ENCODE results near the gene SEC23A.

SEC23A gene

GRCh38 chr14:39005044-39005880 is 97.8 kb downstream of the SEC23A start:
- H3K9ac ChIP-seq = no peak overlapping the region
- H4K20me1 ChIP-seq (ENCODE audit: insufficient read depth) = no peaks in the 10 kb centered on the region
- H3K4me1 ChIP-seq (ENCODE audit: low read depth, poor library complexity, severe bottlenecking) = no peaks in the 10 kb centered on the region
- no peak for TF ChIP-seq CTCF (conservative IDR thresholded peaks at IDR 0.05; ENCODE audit: low read depth, low read length)
- H2AFZ ChIP-seq (ENCODE audit: low read depth) = no peak overlapping the region
- no peaks in the 10 kb centered on the region for H3K27me3 ChIP-seq (ENCODE audit: insufficient read depth, low read depth)
- no peaks in the 10 kb centered on the region for H3K79me2 ChIP-seq (ENCODE audit: insufficient read depth, low read depth)
- no peak overlapping the region for H3K4me3 ChIP-seq (IDR thresholded peaks at IDR 0.05; ENCODE audit: insufficient read depth, low read depth, low read length)
- no peak overlapping the region for H3K27ac ChIP-seq
- no peak overlapping the region for H3K4me2 ChIP-seq
- no peaks in the 10 kb centered on the region for H3K36me3 ChIP-seq (ENCODE audit: insufficient read depth)

- Histone ChIP-seq H3K4me2 (no peak overlapping the region), H4K20me1 (ENCODE audit: insufficient read depth) (no peaks in the 10 kb centered on the region), H2AFZ (ENCODE audit: low read depth) (no peak overlapping the region), H3K4me3 (IDR thresholded peaks at IDR 0.05; ENCODE audit: insufficient read depth, low read depth, low read length) (no peak overlapping the region), H3K27me3 (ENCODE audit: insufficient read depth, low read depth) (no peaks in the 10 kb centered on the region), H3K36me3 (ENCODE audit: insufficient read depth) (no peaks in the 10 kb centered on the region), H3K4me1 (ENCODE audit: low read depth, poor library complexity, severe bottlenecking) (no peaks in the 10 kb centered on the region), H3K9ac (no peak overlapping the region), H3K27ac (no peak overlapping the region), H3K79me2 (ENCODE audit: insufficient read depth, low read depth) (no peaks in the 10 kb centered on the region)
- TF ChIP-seq CTCF (conservative IDR thresholded peaks at IDR 0.05; ENCODE audit: low read depth, low read length) = no peak
These were observed 103.1 kb downstream of the SEC23A start for GRCh38 chr14:38999949-39000348.

- Histone ChIP-seq H3K36me3 (ENCODE audit: insufficient read depth) (no peaks in the 10 kb centered on the region), H3K27me3 (ENCODE audit: insufficient read depth, low read depth) (no peaks in the 10 kb centered on the region), H3K4me3 (IDR thresholded peaks at IDR 0.05; ENCODE audit: insufficient read depth, low read depth, low read length) (no peak overlapping the region), H4K20me1 (ENCODE audit: insufficient read depth) (no peaks in the 10 kb centered on the region), H3K27ac (no peak overlapping the region), H3K4me2 (no peak overlapping the region), H3K9ac (no peak overlapping the region), H3K79me2 (ENCODE audit: insufficient read depth, low read depth) (no peaks in the 10 kb centered on the region), H2AFZ (ENCODE audit: low read depth) (no peak overlapping the region), H3K4me1 (ENCODE audit: low read depth, poor library complexity, severe bottlenecking) (peaks cover 5% of the 10 kb centered on the region)
- TF ChIP-seq CTCF (conservative IDR thresholded peaks at IDR 0.05; ENCODE audit: low read depth, low read length) = no peak
These were observed 108.3 kb downstream of the SEC23A start for GRCh38 chr14:38994731-38995130.

- Histone ChIP-seq H3K4me2 (no peak overlapping the region), H3K79me2 (ENCODE audit: insufficient read depth, low read depth) (no peaks in the 10 kb centered on the region), H4K20me1 (ENCODE audit: insufficient read depth) (no peaks in the 10 kb centered on the region), H2AFZ (ENCODE audit: low read depth) (no peak overlapping the region), H3K9ac (no peak overlapping the region), H3K27ac (no peak overlapping the region), H3K4me1 (ENCODE audit: low read depth, poor library complexity, severe bottlenecking) (peaks cover 9% of the 10 kb centered on the region), H3K4me3 (IDR thresholded peaks at IDR 0.05; ENCODE audit: insufficient read depth, low read depth, low read length) (no peak overlapping the region), H3K27me3 (ENCODE audit: insufficient read depth, low read depth) (no peaks in the 10 kb centered on the region), H3K36me3 (ENCODE audit: insufficient read depth) (no peaks in the 10 kb centered on the region)
- TF ChIP-seq CTCF (conservative IDR thresholded peaks at IDR 0.05; ENCODE audit: low read depth, low read length) = no peak
These were observed 109.1 kb downstream of the SEC23A start for GRCh38 chr14:38993981-38994380.
